Measurements from ENCODE around the gene TESK2. TPM values are rescaled to one million over a fixed set of nuclear protein-coding genes. Genes with fewer than 3 reads are reported as not detected.
A peak's percentile ranks its signal among the peaks of the same experiment; 100 is the strongest.
"Not testable (repeated sequence)": the region's sequence is repeated elsewhere in the genome, so short reads cannot be mapped to it uniquely, and the experiment has no call there.

Gene TESK2
- polyA plus RNA-seq, 1 donor = 1.9 TPM

DNA sequence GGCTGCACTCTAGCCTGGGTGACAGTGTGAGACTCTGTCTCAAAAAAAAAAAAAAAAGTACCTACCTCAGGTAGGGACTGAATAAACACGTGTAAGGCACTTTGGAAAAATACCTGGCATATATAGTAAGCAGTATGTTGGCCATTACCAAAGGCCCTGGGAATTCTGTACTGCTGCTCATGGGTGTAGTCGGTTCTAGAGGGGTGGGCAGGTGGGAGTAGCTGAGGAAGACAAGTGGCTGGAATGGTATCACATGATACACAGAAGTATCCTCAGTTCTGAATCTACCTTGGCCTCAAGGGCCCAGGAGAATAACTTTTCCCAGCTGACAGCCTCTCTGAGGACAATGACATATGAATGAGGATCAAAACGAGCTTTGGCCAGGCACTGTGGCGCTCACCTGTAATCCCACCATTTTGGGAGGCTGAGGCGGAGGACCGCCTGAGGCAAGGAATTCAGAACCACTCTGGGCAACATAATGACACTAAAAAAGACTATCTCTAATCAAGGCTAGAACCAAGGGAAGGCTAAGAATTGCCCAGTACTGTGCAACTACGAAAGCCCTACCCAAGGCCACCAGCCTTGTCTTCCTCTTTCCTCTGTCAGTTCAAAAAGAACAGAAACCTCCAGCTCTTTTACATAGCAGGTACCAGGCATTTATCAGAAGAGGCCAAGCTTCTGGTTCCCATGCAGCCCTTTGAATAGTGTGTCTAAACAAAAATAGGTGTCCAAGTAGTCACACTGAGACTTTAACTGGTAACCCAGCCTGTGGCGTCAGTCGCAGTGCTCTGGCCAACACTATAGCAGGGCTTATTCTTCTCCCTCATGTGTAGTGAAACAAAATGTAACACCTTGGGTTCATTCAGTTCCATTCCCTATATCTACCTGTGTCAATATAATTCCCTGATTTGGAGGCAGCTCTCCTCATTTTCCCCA lies 19.3 kb upstream of the TESK2 start:
- no peak for DNase-seq (ENCODE audit: low read depth)

DNA sequence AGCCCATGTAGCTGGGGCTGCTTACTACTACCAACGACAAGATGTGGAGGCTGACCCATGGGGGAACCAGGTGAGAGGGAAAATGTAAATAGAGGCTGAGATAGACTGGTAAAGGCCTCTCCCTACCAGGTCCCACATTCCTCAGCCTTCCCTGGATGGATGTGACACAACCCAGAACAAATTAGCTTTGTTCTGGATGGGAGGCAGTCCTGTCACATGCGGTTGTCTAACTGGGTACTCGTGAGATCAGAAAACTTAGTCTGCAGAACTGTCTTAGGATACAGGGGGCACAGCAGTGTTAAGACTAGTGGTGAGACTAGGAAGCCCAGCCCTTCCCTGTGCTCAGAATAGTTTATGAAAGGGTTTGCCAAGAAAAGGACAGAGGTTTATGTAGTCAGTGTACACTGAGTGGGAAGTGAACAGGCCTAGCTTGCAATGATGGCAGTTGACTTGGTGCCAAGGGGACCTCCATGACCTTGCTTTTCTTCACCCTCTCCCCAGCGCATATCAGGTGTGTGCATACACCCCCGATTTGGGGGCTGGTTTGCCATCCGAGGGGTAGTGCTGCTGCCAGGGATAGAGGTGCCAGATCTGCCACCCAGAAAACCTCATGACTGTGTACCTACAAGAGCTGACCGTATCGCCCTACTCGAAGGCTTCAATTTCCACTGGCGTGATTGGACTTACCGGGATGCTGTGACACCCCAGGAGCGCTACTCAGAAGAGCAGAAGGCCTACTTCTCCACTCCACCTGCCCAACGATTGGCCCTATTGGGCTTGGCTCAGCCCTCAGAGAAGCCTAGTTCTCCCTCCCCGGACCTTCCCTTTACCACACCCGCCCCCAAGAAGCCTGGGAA lies 17.6 kb upstream of the TESK2 start:
- DNase-seq (ENCODE audit: low read depth) = no peak

GRCh38 chr1:45507893-45508292 lies 16.9 kb upstream of the TESK2 start:
- no peak for DNase-seq (ENCODE audit: low read depth)

GRCh38 chr1:45507195-45507594 lies 16.2 kb upstream of the TESK2 start:
- no peak for DNase-seq (ENCODE audit: low read depth)

- DNase-seq (ENCODE audit: low read depth) = no peak
Measured at GRCh38 chr1:45503462-45504360, 12.7 kb upstream of the TESK2 start.

GRCh38 chr1:45501505-45501859 lies 10.5 kb upstream of the TESK2 start:
- DNase-seq (ENCODE audit: low read depth) = no peak

DNA sequence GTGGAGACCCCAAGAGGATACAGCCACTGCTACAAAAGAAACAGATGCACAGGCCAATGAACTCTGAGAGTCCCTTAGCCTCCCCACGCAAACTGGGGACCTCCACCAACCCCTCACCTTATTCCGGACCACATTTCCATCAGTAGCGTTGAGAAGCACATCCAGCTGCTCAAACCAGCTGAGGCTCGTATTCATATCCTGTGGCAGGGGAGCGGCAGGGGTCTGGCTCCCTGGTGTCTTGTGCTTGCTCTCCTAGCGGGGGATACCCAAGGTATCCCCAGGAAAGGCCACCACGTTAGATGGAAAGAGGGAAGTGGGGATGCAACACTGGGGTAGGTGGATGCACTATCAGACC lies 8.4 kb upstream of the TESK2 start:
- DNase-seq (ENCODE audit: low read depth) = no peak

GRCh38 chr1:45498279-45498678 lies 7.3 kb upstream of the TESK2 start:
- DNase-seq (ENCODE audit: low read depth) = no peak

DNA sequence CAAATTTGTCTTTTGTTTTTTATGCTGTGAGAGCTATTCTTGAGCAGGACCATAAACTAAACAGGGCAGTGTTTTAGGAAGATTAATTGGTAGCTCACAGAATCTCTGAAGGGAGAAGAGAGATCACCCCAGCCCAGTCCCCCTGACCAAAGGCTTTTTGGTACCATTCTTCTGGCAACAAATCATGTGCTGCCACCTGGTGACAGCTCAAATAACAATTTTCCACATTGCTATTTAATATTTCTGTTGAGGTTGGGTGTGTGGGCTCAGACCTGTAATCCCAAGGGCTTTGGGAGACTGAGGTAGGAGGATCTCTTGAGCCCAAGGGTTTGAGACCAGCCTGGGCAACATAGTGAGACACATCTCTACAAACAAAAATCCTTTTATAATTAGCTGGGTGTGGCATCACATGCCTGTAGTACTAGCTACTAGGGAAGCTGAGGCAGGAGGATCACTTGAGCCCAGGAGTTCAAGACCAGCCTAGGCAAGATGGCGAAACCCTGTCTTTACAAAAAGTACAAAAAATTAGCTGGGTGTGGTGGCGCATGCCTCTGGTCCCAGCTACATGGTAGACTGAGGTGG lies 2.2 kb upstream of the TESK2 start:
- DNase-seq (ENCODE audit: low read depth) = peak; percentile 26

GRCh38 chr1:45492691-45493090 lies 1.7 kb upstream of the TESK2 start:
- DNase-seq (ENCODE audit: low read depth) = no peak

- DNase-seq (ENCODE audit: low read depth) = no peak
Measured at GRCh38 chr1:45491487-45492260, 711 bp upstream of the TESK2 start.

DNA sequence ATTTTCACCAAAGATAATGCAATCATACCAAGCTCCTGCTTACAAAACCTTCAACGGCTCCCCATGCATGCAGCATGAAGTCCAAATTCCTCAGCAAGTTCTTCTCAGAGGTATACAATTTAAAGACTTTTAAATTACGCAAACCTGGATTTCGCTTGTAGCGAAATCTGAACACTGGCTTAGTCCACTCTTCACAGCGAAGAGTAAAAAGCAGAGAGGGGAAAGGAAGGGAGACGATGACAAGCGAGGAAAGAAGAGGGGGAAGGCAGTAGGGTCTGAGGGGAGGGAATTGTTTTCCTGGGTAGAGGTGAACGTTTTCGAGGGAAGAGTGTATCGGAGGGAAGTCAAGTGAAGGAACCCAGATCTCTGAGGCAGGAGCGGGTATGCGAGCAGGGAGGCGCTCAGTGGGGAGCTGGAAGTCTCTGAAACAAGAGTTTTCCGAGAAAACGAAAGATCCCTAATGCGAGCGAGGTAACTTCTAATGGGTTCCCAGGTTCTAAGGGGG lies 790 bp downstream of the TESK2 start:
- DNase-seq (ENCODE audit: low read depth) = no peak

GRCh38 chr1:45489379-45489778 lies 1.6 kb downstream of the TESK2 start:
- not testable (repeated sequence) for DNase-seq (ENCODE audit: low read depth)

DNA sequence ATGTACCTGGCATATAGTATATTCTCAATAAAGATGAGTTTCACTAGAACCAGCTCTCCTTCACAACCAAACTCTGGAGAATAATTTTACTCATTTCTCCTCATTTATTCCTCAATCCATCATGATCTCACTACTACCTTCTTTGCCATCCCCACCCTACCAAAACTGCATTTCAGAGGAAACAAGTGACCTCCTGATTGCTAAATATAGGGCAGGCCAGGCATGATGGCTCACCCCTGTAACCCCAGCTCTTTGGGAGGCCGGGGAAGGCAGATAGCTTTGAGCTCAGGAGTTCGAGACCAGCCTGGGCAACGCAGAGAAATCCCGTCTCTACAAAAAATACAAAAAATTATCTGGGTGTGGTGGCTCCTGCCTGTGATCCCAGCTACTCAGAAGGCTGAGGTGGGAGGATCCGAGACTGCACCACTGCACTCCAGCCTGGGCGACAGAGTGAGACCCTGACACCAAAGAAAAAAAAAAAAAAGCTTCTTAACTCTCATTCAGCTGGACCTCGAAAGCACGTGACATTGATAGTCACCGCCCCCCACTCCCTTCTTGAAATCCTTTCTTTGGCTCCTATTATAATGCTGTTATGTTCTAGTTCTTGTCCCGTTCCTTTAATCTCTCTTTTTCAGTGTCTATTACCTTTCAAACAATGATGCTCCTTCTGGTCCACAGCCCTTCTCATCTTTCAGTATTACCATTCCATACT lies 2.1 kb downstream of the TESK2 start:
- DNase-seq (ENCODE audit: low read depth) = no peak

DNA sequence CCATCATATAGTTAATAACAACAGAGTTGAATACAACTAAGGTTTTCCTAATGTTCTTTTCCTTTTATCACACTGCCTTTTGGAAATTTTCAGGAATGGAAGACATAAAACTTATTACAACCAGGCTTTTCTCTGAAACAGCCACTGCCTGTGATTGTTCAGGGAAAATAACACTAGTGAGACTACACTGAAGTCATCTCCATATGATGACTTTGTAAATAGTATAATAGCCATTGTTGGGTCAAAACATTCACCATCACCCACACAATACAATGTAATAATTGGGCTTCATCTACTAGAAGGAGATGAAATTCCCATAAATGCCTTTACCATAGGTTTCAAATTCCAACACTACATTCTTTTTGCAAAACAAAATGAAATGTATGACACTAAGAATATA lies 5.0 kb downstream of the TESK2 start:
- DNase-seq (ENCODE audit: low read depth) = no peak

DNA sequence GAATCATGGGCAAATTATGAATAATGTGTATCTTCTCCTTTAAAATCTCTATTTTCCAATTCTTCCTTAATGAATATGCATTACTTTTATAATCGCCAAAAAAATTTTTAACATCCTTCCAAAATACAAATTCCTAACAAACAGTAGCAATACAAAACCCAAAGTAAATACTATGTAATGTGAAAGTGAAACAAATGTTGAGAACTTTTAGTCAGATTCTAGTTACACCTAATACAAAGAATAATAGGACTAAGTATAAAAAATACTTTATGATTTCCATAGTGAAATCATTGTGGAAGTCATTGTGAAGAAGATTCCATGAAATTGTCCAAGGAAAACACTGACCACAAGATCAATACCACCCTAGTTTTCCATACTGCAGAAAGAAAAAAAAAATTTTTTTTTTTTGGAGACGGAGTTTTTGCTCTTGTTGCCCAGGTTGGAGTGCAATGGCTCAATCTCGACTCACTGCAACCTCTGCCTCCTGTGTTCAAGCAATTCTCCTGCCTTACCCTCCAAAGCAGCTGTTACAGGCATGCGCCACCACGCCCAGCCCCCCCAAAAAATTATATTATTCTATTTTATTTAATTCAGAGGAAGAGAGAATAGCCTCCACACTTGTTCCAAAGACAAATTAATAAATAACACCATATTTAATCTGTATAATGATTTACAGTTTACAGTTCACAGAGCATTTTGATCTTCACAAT lies 11.8 kb downstream of the TESK2 start:
- no peak for DNase-seq (ENCODE audit: low read depth)

- no peak for DNase-seq (ENCODE audit: low read depth)
Measured at GRCh38 chr1:45478121-45478814, 12.7 kb downstream of the TESK2 start.

DNA sequence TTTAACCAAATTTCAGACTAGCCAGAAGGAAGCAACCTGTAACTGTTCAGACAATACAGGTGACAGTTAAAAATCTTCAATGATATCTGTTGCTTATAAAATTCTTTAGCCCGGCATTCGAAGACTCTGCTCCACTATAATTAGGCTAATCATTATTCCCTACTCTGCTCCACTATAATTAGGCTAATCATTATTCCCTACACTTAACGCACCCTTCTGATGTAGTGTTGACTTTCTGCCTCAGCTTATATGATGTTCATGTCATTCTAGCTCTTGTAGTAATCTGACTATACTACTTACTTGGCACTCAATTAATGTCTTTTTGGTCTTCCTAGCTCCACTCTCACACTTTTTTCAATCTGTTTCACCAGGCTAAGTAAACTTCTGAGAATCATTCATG lies 13.3 kb downstream of the TESK2 start:
- no peak for DNase-seq (ENCODE audit: low read depth)

- DNase-seq (ENCODE audit: low read depth) = not testable (repeated sequence)
Measured at GRCh38 chr1:45474194-45474593, 16.8 kb downstream of the TESK2 start.

Measured in forelimb muscle (tissue), 1 donor.